H1 (cell line): ENCODE data around the gene PDE4D. TPM values are rescaled to one million over a fixed set of nuclear protein-coding genes. Genes with fewer than 3 reads are reported as not detected.

Experiments used
- CTCF ChIA-PET: fragments of 300-600 bp; sonication (Branson Sonifier 250); formaldehyde crosslinking; loops from one replicate; lab custom pipeline; 2021; ENCODE audit not compliant: partially characterized antibody; lab: Charles Lee
- POLR2A ChIA-PET: fragments of 300-600 bp; sonication (Branson Sonifier 250); formaldehyde crosslinking; loops from one replicate; lab custom pipeline; 2021; ENCODE audit warnings: inconsistent platforms; ENCODE audit not compliant: partially characterized antibody; lab: Charles Lee
- DNase-seq, 2 experiments: peaks; one replicate each; pipeline versions ENCODE4 v3.0.0 to v3.0.0-alpha.2; 2010 to 2022; ENCODE audit warnings: low spot score in 2 of 2, low read depth in 1 of 2, mixed read lengths in 1 of 2
- FAIRE-seq: peaks from 2 replicates; lab custom pipeline; 2011; peaks lifted over from hg19 to GRCh38; lab: Jason Lieb, UNC
- H2AFZ ChIP-seq: 2 replicates; pipeline ENCODE4 v1.8.1; 2012; ENCODE audit warnings: low read length, inconsistent platforms
- H2AK5ac ChIP-seq: 2 replicates; pipeline ENCODE4 v1.6.1; 2013; ENCODE audit warnings: low read depth, low read length
- H2BK120ac ChIP-seq: replicated peaks from 2 replicates; pipeline ENCODE3; 2013; ENCODE audit warnings: low read depth, low read length, inconsistent platforms
- H2BK12ac ChIP-seq: 2 replicates; pipeline ENCODE4 v1.6.1; 2013; ENCODE audit warnings: low read depth, low read length
- H2BK15ac ChIP-seq: 2 replicates; pipeline ENCODE4 v1.6.1; 2013; ENCODE audit warnings: low read length
- H2BK20ac ChIP-seq: 2 replicates; pipeline ENCODE4 v1.6.1; 2013; ENCODE audit warnings: low read length
- H2BK5ac ChIP-seq: 2 replicates; pipeline ENCODE4 v1.6.1; 2013; ENCODE audit warnings: low read depth, low read length
- H3K14ac ChIP-seq: 2 replicates; pipeline ENCODE4 v1.6.1; 2013; ENCODE audit warnings: inconsistent platforms; ENCODE audit not compliant: insufficient read length
- H3K18ac ChIP-seq: 2 replicates; pipeline ENCODE4 v1.6.1; 2013; ENCODE audit warnings: low read length; ENCODE audit errors: extremely low read depth
- H3K23ac ChIP-seq: 2 replicates; pipeline ENCODE4 v1.6.1; 2013; ENCODE audit warnings: inconsistent platforms; ENCODE audit not compliant: insufficient read length
- H3K23me2 ChIP-seq: 2 replicates; pipeline ENCODE4 v1.6.1; 2013; ENCODE audit warnings: low read depth, low read length
- H3K27ac ChIP-seq: 2 replicates; pipeline ENCODE4 v1.6.1; 2011; ENCODE audit warnings: low read depth, low read length, inconsistent platforms
- H3K27me3 ChIP-seq, 4 experiments: replicated peaks in 1 of 4; 1 replicate in 1 of 4; 2 replicates in 3 of 4; pipeline versions ENCODE4 v1.6.1 to v1.8.1; 2011 to 2013; ENCODE audit warnings: low read length in 3 of 4, mild to moderate bottlenecking in 3 of 4, inconsistent platforms in 2 of 4, mixed read lengths in 2 of 4, moderate library complexity in 1 of 4; ENCODE audit not compliant: control insufficient read depth in 3 of 4, insufficient read depth in 3 of 4; ENCODE audit errors: extremely low read depth in 1 of 4
- H3K36me3 ChIP-seq, 4 experiments: 2 replicates each; pipeline versions ENCODE4 v1.6.1 to v1.8.1; 2011 to 2013; ENCODE audit warnings: mild to moderate bottlenecking in 4 of 4, low read length in 3 of 4, moderate library complexity in 2 of 4, control low read depth in 1 of 4, inconsistent platforms in 1 of 4; ENCODE audit not compliant: insufficient read depth in 4 of 4, control insufficient read depth in 2 of 4
- H3K4ac ChIP-seq: replicated peaks from 2 replicates; pipeline ENCODE3; 2013; ENCODE audit warnings: low read length, low read depth, mixed read lengths, inconsistent platforms; ENCODE audit not compliant: insufficient read length
- H3K4me1 ChIP-seq, 4 experiments: replicated peaks in 1 of 4; 1 replicate in 1 of 4; 2 replicates in 3 of 4; pipeline versions ENCODE4 v1.6.1 to v1.8.1; 2011 to 2013; ENCODE audit warnings: low read length in 3 of 4, inconsistent platforms in 2 of 4, mixed read lengths in 1 of 4; ENCODE audit not compliant: insufficient read depth in 4 of 4, control insufficient read depth in 3 of 4
- H3K4me2 ChIP-seq, 2 experiments: 2 replicates each; pipeline versions ENCODE4 v1.6.1 to v1.8.1; 2011 to 2013; ENCODE audit warnings: low read depth in 2 of 2, low read length in 2 of 2, control low read depth in 1 of 2, inconsistent platforms in 1 of 2, mild to moderate bottlenecking in 1 of 2; ENCODE audit not compliant: insufficient read depth in 1 of 2
- H3K4me3 ChIP-seq, 4 experiments: fragments of 200-600, 300-600 bp in 1 of 4; sonication (generic), shearing (Covaris generic), sonication (Bioruptor Twin) in 1 of 4; 2 replicates each; pipeline versions ENCODE4 v1.5.1 to v1.8.1; 2011 to 2016; ENCODE audit warnings: low read length in 4 of 4, low read depth in 3 of 4, control low read depth in 2 of 4, inconsistent platforms in 2 of 4, mild to moderate bottlenecking in 2 of 4, mixed read lengths in 1 of 4, moderate library complexity in 1 of 4; ENCODE audit not compliant: insufficient read depth in 2 of 4; ENCODE audit errors: extremely low read depth in 1 of 4
- H3K56ac ChIP-seq: replicated peaks from 2 replicates; pipeline ENCODE3; 2013; ENCODE audit warnings: low read depth, mild to moderate bottlenecking, mixed read lengths, low read length, inconsistent platforms; ENCODE audit not compliant: insufficient read length
- H3K79me1 ChIP-seq: 2 replicates; pipeline ENCODE4 v1.6.1; 2013; ENCODE audit warnings: low read depth, low read length, control low read depth
- H3K79me2 ChIP-seq, 2 experiments: 2 replicates each; pipeline versions ENCODE4 v1.6.1 to v1.8.1; 2012 to 2013; ENCODE audit warnings: low read length in 2 of 2, mild to moderate bottlenecking in 2 of 2, inconsistent platforms in 1 of 2; ENCODE audit not compliant: insufficient read depth in 2 of 2, control insufficient read depth in 1 of 2
- H3K9ac ChIP-seq, 4 experiments: replicated peaks in 1 of 4; 1 replicate in 1 of 4; 2 replicates in 3 of 4; pipeline versions ENCODE4 v1.6.1 to v1.8.1; 2011 to 2013; ENCODE audit warnings: low read depth in 3 of 4, low read length in 3 of 4, control low read depth in 2 of 4, mild to moderate bottlenecking in 2 of 4, moderate library complexity in 2 of 4, inconsistent platforms in 1 of 4; ENCODE audit errors: extremely low read depth in 1 of 4
- H3K9me3 ChIP-seq, 2 experiments: 2 replicates each; pipeline versions ENCODE4 v1.6.1 to v1.8.1; 2012 to 2013; ENCODE audit warnings: mild to moderate bottlenecking in 2 of 2, moderate library complexity in 2 of 2, control low read depth in 1 of 2, inconsistent platforms in 1 of 2, low read depth in 1 of 2, low read length in 1 of 2, mixed read lengths in 1 of 2; ENCODE audit not compliant: insufficient read depth in 2 of 2
- H4K20me1 ChIP-seq, 2 experiments: replicated peaks in 1 of 2; 2 replicates each; pipeline versions ENCODE3 to v1.8.1; 2011 to 2013; ENCODE audit warnings: inconsistent platforms in 2 of 2, low read length in 2 of 2, mild to moderate bottlenecking in 1 of 2; ENCODE audit not compliant: insufficient read depth in 2 of 2, control insufficient read depth in 1 of 2
- H4K5ac ChIP-seq: 2 replicates; pipeline ENCODE4 v1.6.1; 2013; ENCODE audit warnings: low read length, low read depth, mixed read lengths, inconsistent platforms; ENCODE audit not compliant: insufficient read length
- H4K8ac ChIP-seq: 2 replicates; pipeline ENCODE4 v1.8.0; 2013; ENCODE audit warnings: mild to moderate bottlenecking, moderate library complexity, low read length, inconsistent platforms; ENCODE audit not compliant: insufficient read depth; ENCODE audit errors: extremely low read depth
- H4K91ac ChIP-seq: replicated peaks from 2 replicates; pipeline ENCODE3; 2013; ENCODE audit warnings: low read length, mixed read lengths, inconsistent platforms; ENCODE audit not compliant: insufficient read length
- BCL11A ChIP-seq, 2 experiments: IDR thresholded peaks; one replicate each; pipeline ENCODE4 v1.6.1; 2011; ENCODE audit warnings: low read depth in 2 of 2, low read length in 2 of 2, mild to moderate bottlenecking in 2 of 2
- CEBPB ChIP-seq: IDR thresholded peaks from 2 replicates; pipeline ENCODE4 v1.6.1; 2012; ENCODE audit warnings: low read depth, low read length
- JUN ChIP-seq: IDR thresholded peaks from 2 replicates; pipeline ENCODE4 v1.6.1; 2011; ENCODE audit warnings: low read depth, mild to moderate bottlenecking, improper control_type of control experiment, low read length
- KDM5A ChIP-seq: fragments of 200-600 bp; IDR thresholded peaks from 2 replicates; pipeline ENCODE4 v1.7.1; 2012; ENCODE audit warnings: mild to moderate bottlenecking, low read length, inconsistent platforms, mixed read lengths
- POLR2AphosphoS5 ChIP-seq: IDR thresholded peaks from 2 replicates; pipeline ENCODE4 v1.6.1; 2011; ENCODE audit warnings: low read depth, low read length
- SIRT6 ChIP-seq: IDR thresholded peaks from one replicate; pipeline ENCODE4 v1.7.1; 2012; ENCODE audit warnings: low read length, inconsistent platforms
- SP1 ChIP-seq: IDR thresholded peaks from 2 replicates; pipeline ENCODE4 v1.6.1; 2011; ENCODE audit warnings: low read depth, low read length
- SUZ12 ChIP-seq: fragments of 200-600 bp; sonication (generic); IDR thresholded peaks from 2 replicates; pipeline ENCODE4 v1.6.1; 2012; ENCODE audit warnings: mild to moderate bottlenecking, inconsistent platforms, low read length, moderate library complexity, mixed read lengths
- TBP ChIP-seq: IDR thresholded peaks from 2 replicates; pipeline ENCODE4 v1.6.1; 2011; ENCODE audit warnings: low read depth, low read length, improper control_type of control experiment
- TCF12 ChIP-seq: IDR thresholded peaks from 2 replicates; pipeline ENCODE4 v1.6.1; 2011; ENCODE audit warnings: low read depth, mild to moderate bottlenecking, low read length
- WGBS, 2 experiments: shearing (Covaris generic) in 1 of 2; methylation state at CpG; one replicate each; pipeline versions ENCODE4 v1.1.6 to v1.1.7; 2013 to 2015; ENCODE audit warnings: low lambda C conversion rate in 2 of 2, mixed read lengths in 2 of 2, inconsistent platforms in 1 of 2, low coverage in 1 of 2, missing lambda C conversion rate in 1 of 2; ENCODE audit not compliant: insufficient replicate concordance in 2 of 2, insufficient coverage in 1 of 2, insufficient read length in 1 of 2; ENCODE audit errors: extremely low coverage in 1 of 2, missing lambda C conversion rate in 1 of 2; 5-methylcytosine and 5-hydroxymethylcytosine counted together
- polyA plus RNA-seq, 7 experiments: library from polyadenylated mRNA; depleted of rRNA in 3 of 7; stranded (reverse) in 5 of 7; unstranded in 2 of 7; fragments of >200 nt in 5 of 7; fragments of 200-250 nt in 2 of 7; gene quantifications; 1 replicate in 5 of 7; 2 replicates in 1 of 7; 4 replicates in 1 of 7; pipeline versions ENCODE4 v1.2.1 to v1.2.3, GENCODE V29; 2011 to 2013; ENCODE audit warnings: missing spikeins in 2 of 7, mixed read lengths in 2 of 7
- total RNA-seq: library from RNA; stranded (reverse); fragmentation: NEBNext Ultra II Directional; extraction: Animal tissue kit (Norgen Biotek cat#: 25700); gene quantifications from 2 replicates; pipeline ENCODE4 v1.2.1, GENCODE V29; 2021
- TF ChIP-seq, protein P1 (sequence below): IDR thresholded peaks from 2 replicates; pipeline ENCODE4 v1.6.1; 2011; ENCODE audit warnings: low read depth, mild to moderate bottlenecking, low read length; ENCODE audit not compliant: insufficient read depth

The PDE4D gene
- total and polyA plus RNA-seq, 2 of the 8 experiments (the other 6 are each of a cell fraction or from before 2014, with no cell fraction given): 2.3 to 3.7 TPM

GRCh38 chr5:59354274-59354673 is 539.3 kb downstream of the PDE4D start:
- POLR2A ChIA-PET: no interaction called here

More at GRCh38 chr5:59354274-59354673, 539.3 kb downstream of the PDE4D start:
- H3K27me3 ChIP-seq: no peaks in the 10 kb centered on the region
- 85% methylated on average over 5 of the region's 5 CpGs; no CpG with 5 or more reads in 1 of the 2 experiments for WGBS, 2 experiments
- no peak overlapping the region for H2BK5ac ChIP-seq
- peaks cover 0 to 21% (median 12%) of the 10 kb centered on the region in 4 experiments; a peak in 6 of 7 replicates for H3K4me1 ChIP-seq
- no peak overlapping the region for H2BK20ac ChIP-seq
- H3K4ac ChIP-seq: no peak overlapping the region
- H3K79me1 ChIP-seq: no peaks in the 10 kb centered on the region
- H3K56ac ChIP-seq: no peak overlapping the region
- no peak overlapping the region for H3K4me3 ChIP-seq
- no peak overlapping the region for H2BK120ac ChIP-seq
- H4K91ac ChIP-seq: no peak overlapping the region
- FAIRE-seq: no peak
- no peak overlapping the region for H2AK5ac ChIP-seq
- H3K27ac ChIP-seq: no peak overlapping the region
- H3K23ac ChIP-seq: no peak overlapping the region
- no peaks in the 10 kb centered on the region for H3K36me3 ChIP-seq
- no peak overlapping the region for H3K14ac ChIP-seq
- H4K20me1 ChIP-seq: no peaks in the 10 kb centered on the region
- CTCF ChIA-PET: interaction anchor here (0.7 to 1.8 kb wide), 4 partner anchors 13 to 166 kb away, joined by 3 to 6 read pairs (median 6); no protein-coding TSS in a partner anchor
- no peak overlapping the region for H4K8ac ChIP-seq
- H3K18ac ChIP-seq: no peak overlapping the region
- no peak for TF ChIP-seq JUN
- no peak for TF ChIP-seq TCF12
- TF ChIP-seq, protein P1, sequence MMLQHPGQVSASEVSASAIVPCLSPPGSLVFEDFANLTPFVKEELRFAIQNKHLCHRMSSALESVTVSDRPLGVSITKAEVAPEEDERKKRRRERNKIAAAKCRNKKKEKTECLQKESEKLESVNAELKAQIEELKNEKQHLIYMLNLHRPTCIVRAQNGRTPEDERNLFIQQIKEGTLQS: no peak
- no peak for TF ChIP-seq SP1
- TF ChIP-seq SUZ12: no peak
- no peak for TF ChIP-seq CEBPB
- no peak for TF ChIP-seq BCL11A (IDR thresholded peaks at IDR 0.05; ENCODE audit: low read depth in 2 of 2, low read length in 2 of 2)
- TF ChIP-seq POLR2AphosphoS5: no peak
- no peak for TF ChIP-seq KDM5A
- no peak for TF ChIP-seq TBP
- no peak for TF ChIP-seq SIRT6
- no peaks in the 10 kb centered on the region for H3K9me3 ChIP-seq
- DNase-seq: no peak
- no peak overlapping the region for H3K9ac ChIP-seq
- H2BK15ac ChIP-seq: no peak overlapping the region
- no peak overlapping the region for H2AFZ ChIP-seq
- H3K4me2 ChIP-seq: no peak overlapping the region
- no peaks in the 10 kb centered on the region for H3K23me2 ChIP-seq
- H4K5ac ChIP-seq: no peak overlapping the region
- H3K79me2 ChIP-seq: no peaks in the 10 kb centered on the region
- H2BK12ac ChIP-seq: no peak overlapping the region
